ENCODE data around the gene SLC6A1.

DNA sequence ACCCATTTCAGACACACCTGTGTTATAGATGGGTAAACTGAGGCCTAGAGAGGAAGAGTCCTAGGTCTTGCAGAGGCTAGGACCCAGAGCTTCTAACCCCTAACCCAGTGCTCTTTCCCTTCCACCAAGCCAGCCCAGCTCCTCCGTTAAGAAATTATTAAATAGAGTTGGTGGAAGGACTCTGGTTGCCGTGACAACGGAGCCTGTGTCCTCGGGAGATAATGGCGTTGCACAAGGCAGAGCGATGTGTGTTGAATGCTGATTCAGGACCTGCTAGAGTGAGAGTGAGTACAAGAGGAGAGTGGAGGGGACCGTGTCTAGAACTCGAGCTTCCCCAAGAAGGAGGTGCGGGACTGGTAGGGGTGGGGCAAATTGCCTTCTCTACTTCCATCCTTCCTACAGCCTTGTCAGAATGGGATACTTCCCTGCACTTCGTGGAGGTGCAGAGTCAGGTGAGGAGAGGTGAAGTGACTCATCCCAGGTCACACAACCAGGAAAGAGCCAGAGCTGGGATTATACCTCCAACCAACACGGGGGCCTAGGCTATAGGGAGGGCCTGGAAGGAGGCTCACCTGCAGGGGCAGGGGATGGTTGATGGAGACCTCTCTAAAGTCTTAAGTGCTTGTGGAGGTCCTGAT lies 8.6 kb downstream of the SLC6A1 start:
- TF ChIP-seq, protein P1, sequence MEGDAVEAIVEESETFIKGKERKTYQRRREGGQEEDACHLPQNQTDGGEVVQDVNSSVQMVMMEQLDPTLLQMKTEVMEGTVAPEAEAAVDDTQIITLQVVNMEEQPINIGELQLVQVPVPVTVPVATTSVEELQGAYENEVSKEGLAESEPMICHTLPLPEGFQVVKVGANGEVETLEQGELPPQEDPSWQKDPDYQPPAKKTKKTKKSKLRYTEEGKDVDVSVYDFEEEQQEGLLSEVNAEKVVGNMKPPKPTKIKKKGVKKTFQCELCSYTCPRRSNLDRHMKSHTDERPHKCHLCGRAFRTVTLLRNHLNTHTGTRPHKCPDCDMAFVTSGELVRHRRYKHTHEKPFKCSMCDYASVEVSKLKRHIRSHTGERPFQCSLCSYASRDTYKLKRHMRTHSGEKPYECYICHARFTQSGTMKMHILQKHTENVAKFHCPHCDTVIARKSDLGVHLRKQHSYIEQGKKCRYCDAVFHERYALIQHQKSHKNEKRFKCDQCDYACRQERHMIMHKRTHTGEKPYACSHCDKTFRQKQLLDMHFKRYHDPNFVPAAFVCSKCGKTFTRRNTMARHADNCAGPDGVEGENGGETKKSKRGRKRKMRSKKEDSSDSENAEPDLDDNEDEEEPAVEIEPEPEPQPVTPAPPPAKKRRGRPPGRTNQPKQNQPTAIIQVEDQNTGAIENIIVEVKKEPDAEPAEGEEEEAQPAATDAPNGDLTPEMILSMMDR (IDR thresholded peaks at IDR 0.05; ENCODE audit: insufficient read depth, low read length): no peak
- TF ChIP-seq, protein P2, sequence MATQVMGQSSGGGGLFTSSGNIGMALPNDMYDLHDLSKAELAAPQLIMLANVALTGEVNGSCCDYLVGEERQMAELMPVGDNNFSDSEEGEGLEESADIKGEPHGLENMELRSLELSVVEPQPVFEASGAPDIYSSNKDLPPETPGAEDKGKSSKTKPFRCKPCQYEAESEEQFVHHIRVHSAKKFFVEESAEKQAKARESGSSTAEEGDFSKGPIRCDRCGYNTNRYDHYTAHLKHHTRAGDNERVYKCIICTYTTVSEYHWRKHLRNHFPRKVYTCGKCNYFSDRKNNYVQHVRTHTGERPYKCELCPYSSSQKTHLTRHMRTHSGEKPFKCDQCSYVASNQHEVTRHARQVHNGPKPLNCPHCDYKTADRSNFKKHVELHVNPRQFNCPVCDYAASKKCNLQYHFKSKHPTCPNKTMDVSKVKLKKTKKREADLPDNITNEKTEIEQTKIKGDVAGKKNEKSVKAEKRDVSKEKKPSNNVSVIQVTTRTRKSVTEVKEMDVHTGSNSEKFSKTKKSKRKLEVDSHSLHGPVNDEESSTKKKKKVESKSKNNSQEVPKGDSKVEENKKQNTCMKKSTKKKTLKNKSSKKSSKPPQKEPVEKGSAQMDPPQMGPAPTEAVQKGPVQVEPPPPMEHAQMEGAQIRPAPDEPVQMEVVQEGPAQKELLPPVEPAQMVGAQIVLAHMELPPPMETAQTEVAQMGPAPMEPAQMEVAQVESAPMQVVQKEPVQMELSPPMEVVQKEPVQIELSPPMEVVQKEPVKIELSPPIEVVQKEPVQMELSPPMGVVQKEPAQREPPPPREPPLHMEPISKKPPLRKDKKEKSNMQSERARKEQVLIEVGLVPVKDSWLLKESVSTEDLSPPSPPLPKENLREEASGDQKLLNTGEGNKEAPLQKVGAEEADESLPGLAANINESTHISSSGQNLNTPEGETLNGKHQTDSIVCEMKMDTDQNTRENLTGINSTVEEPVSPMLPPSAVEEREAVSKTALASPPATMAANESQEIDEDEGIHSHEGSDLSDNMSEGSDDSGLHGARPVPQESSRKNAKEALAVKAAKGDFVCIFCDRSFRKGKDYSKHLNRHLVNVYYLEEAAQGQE (IDR thresholded peaks at IDR 0.05; ENCODE audit: insufficient replicate concordance, low read depth): no peak
- no peak for TF ChIP-seq POLR2AphosphoS5 (IDR thresholded peaks at IDR 0.05; ENCODE audit: low read depth)
- no peak for TF ChIP-seq GABPA (IDR thresholded peaks at IDR 0.05; ENCODE audit: low read depth)

Measured in HL-60 (cell line).